Measurements from ENCODE around the gene SKI. TPM values are rescaled to one million over a fixed set of nuclear protein-coding genes. Genes with fewer than 3 reads are reported as not detected.

Gene SKI
- total RNA-seq, 1 experiment from 2014 or later: 53.7 TPM

DNA sequence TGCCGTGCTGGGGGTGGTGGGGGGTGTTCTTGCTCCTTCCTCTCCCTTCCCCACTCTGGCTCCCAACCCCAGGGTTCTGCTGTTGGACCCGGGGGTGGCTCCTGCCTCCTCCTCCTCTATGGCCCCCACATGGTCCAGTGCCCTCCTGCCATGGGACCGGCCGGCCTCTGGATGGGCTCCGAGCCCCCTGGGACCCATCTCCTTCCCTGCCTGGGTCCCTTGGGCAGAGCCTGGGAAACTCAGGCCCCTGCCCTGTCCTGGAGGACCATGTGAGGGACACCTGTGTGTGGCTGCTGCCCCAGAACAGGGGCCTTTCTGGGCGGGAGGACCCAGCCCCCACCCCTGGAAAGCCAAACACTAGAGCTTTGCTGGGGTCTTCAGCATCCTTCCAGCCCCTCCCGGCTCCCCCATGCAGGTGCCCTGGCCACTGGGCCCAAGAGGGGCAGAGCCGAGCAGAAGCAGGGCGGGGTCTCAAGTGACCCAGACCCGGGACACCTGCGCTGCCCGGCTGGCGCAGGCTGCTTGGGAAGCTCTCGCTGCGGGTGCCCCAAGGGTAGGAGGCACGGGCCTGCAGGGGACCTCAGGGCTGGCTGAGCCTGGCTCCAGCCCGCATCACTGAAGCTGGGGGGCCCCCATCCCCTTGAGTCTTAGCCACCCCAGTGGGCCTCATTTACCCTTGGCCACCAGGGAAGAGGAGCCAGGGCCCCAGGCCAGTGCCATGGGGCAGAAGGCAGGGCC lies 31.0 kb upstream of the SKI start:
- ChIA-PET POLR2A (interaction anchor here (1.2 kb wide), 2 partner anchors 185 to 194 kb away, joined by 3 read pairs; partner anchors contain the start of genes MORN1 and RER1), CTCF (interaction anchor here (2.3 to 4.3 kb wide), 2 partner anchors 182 to 187 kb away, joined by 14 to 116 read pairs; no protein-coding TSS in a partner anchor)
- Mint-ChIP-seq H3K36me3 (ENCODE audit: insufficient read depth, unreplicated experiment) (no peaks in the 10 kb centered on the region), H3K4me1 (ENCODE audit: insufficient read depth, unreplicated experiment) (peaks cover 13% of the 10 kb centered on the region), H3K27me3 (ENCODE audit: insufficient read depth, unreplicated experiment) (no peaks in the 10 kb centered on the region), H3K4me3 (ENCODE audit: unreplicated experiment) (no peak overlapping the region), H3K27ac (ENCODE audit: low read depth, unreplicated experiment) (no peak overlapping the region), H3K9me3 (ENCODE audit: unreplicated experiment) (no peaks in the 10 kb centered on the region)
- no TSS peak for BruUV-seq (replicated peaks)
- TF ChIP-seq, protein P1, sequence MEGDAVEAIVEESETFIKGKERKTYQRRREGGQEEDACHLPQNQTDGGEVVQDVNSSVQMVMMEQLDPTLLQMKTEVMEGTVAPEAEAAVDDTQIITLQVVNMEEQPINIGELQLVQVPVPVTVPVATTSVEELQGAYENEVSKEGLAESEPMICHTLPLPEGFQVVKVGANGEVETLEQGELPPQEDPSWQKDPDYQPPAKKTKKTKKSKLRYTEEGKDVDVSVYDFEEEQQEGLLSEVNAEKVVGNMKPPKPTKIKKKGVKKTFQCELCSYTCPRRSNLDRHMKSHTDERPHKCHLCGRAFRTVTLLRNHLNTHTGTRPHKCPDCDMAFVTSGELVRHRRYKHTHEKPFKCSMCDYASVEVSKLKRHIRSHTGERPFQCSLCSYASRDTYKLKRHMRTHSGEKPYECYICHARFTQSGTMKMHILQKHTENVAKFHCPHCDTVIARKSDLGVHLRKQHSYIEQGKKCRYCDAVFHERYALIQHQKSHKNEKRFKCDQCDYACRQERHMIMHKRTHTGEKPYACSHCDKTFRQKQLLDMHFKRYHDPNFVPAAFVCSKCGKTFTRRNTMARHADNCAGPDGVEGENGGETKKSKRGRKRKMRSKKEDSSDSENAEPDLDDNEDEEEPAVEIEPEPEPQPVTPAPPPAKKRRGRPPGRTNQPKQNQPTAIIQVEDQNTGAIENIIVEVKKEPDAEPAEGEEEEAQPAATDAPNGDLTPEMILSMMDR (IDR thresholded peaks at IDR 0.05; ENCODE audit: unreplicated experiment): no peak
- DNase-seq (ENCODE audit: unreplicated experiment): no peak
- intact Hi-C loops (cut with micrococcal nuclease): loop anchor here (5.0 to 10.0 kb wide), 3 partner anchors 98 to 1225 kb away; no protein-coding TSS in a partner anchor

DNA sequence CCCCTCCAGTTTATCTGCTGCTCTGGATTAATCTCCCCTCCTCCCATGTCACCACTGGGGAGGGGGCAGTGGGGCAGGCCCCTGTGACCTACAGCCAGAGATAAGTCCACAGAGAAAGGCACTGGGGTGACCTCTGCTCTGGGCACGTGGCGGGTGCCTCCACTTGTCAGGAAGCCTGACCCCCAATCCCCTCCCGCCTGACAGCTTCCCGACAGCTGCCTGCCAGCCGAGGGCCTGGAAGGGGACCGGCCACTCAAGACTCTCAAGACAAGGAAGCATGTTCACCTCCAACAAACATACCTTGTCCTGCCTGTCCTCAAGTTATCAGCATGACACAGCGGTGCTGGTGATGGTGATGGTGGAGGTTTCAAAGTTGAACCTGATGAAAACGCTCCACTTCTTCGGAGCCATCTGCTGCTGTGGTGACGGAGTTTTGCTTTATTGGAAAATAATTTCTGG lies 30.4 kb upstream of the SKI start:
- no peaks in the 10 kb centered on the region for H3K27me3 Mint-ChIP-seq (ENCODE audit: insufficient read depth, unreplicated experiment)
- BruUV-seq (replicated peaks): no TSS peak
- intact Hi-C loops (cut with micrococcal nuclease): loop anchor here (5.0 to 10.0 kb wide), 3 partner anchors 97 to 1225 kb away; no protein-coding TSS in a partner anchor
- ChIA-PET POLR2A (interaction anchor here (1.2 kb wide), 1 partner anchor 184 kb away, joined by 3 read pairs; no protein-coding TSS in a partner anchor), CTCF (interaction anchor here (4.3 kb wide), 1 partner anchor 182 kb away, joined by 116 read pairs; no protein-coding TSS in a partner anchor)
- H3K4me1 Mint-ChIP-seq (ENCODE audit: insufficient read depth, unreplicated experiment): peaks cover 13% of the 10 kb centered on the region
- TF ChIP-seq, protein P1 (IDR thresholded peaks at IDR 0.05; ENCODE audit: unreplicated experiment): no peak
- no peak overlapping the region for H3K27ac Mint-ChIP-seq (ENCODE audit: low read depth, unreplicated experiment)
- no peaks in the 10 kb centered on the region for H3K36me3 Mint-ChIP-seq (ENCODE audit: insufficient read depth, unreplicated experiment)
- DNase-seq (ENCODE audit: unreplicated experiment): no peak
- no peak overlapping the region for H3K4me3 Mint-ChIP-seq (ENCODE audit: unreplicated experiment)
- no peaks in the 10 kb centered on the region for H3K9me3 Mint-ChIP-seq (ENCODE audit: unreplicated experiment)

DNA sequence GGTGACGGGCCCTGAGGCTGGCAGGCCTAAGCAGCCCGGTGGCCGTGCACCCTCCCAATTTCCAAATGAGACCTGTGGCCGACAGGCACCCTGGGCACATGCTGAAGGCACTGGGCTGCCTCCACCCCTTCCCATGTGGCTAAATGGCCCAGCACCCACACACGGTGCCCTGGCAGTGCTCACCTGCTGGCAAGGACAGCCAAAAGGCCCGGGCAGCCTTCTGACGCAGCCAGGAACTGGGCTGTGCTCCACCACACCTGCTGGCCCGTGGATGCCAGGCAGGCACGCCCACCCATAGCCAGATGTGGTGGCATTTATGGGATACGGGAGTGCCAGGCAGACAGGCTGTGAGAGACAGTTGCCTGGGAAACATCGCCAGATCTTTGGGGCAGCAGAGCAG lies 29.5 kb upstream of the SKI start:
- H3K4me1 Mint-ChIP-seq (ENCODE audit: insufficient read depth, unreplicated experiment): peaks cover 13% of the 10 kb centered on the region

More for the DNA sequence above, 29.5 kb upstream of the SKI start:
- Mint-ChIP-seq H3K9me3 (ENCODE audit: unreplicated experiment) (no peaks in the 10 kb centered on the region), H3K36me3 (ENCODE audit: insufficient read depth, unreplicated experiment) (no peaks in the 10 kb centered on the region), H3K27me3 (ENCODE audit: insufficient read depth, unreplicated experiment) (no peaks in the 10 kb centered on the region), H3K27ac (ENCODE audit: low read depth, unreplicated experiment) (peak overlapping the region; percentile 73), H3K4me3 (ENCODE audit: unreplicated experiment) (peak overlapping the region; percentile 78)
- BruUV-seq (replicated peaks): no TSS peak
- POLR2A ChIA-PET: interaction anchor here (0.6 to 1.2 kb wide), 6 partner anchors 31 to 233 kb away, joined by 3 to 6 read pairs (median 3); partner anchors contain the start of genes MORN1 and RER1
- CTCF ChIA-PET: interaction anchor here (0.6 to 4.3 kb wide), 3 partner anchors 24 to 181 kb away, joined by 3 to 116 read pairs (median 6); no protein-coding TSS in a partner anchor
- peak; percentile 49 for DNase-seq (ENCODE audit: unreplicated experiment)
- intact Hi-C loops (cut with micrococcal nuclease): loop anchor here (5.0 to 10.0 kb wide), 3 partner anchors 96 to 1224 kb away; no protein-coding TSS in a partner anchor
- TF ChIP-seq, protein P1 (IDR thresholded peaks at IDR 0.05; ENCODE audit: unreplicated experiment): no peak

All from MCF 10A (cell line).